CD4-positive, alpha-beta T cell treated with Interleukin-4 for 1 hour (primary cell): Measurements from ENCODE around the gene RAMP1.

ENCODE experiments used
- DNase-seq, 2 donors: peaks; one replicate each; pipeline ENCODE4 v3.0.0-alpha.2; 2020 to 2022

RAMP1 gene

GRCh38 chr2:237896507-237896892 is 37.1 kb downstream of the RAMP1 start:
- no peak for DNase-seq

GRCh38 chr2:237896956-237897355 is 37.5 kb downstream of the RAMP1 start:
- DNase-seq = no peak

GRCh38 chr2:237898057-237898414 is 38.6 kb downstream of the RAMP1 start:
- DNase-seq = no peak

GRCh38 chr2:237900891-237901831 is 41.7 kb downstream of the RAMP1 start:
- DNase-seq = peak; percentile 22 to 53

- peak; percentile 27 to 75 for DNase-seq
These were observed 42.8 kb downstream of the RAMP1 start for GRCh38 chr2:237901932-237902850.

GRCh38 chr2:237904831-237905599 is 45.6 kb downstream of the RAMP1 start:
- DNase-seq = peak; percentile 19 to 38

GRCh38 chr2:237907144-237907543 is 47.7 kb downstream of the RAMP1 start:
- no peak for DNase-seq

GRCh38 chr2:237909075-237909695 is 49.8 kb downstream of the RAMP1 start:
- no peak for DNase-seq

GRCh38 chr2:237909801-237910475 is 50.5 kb downstream of the RAMP1 start:
- DNase-seq = no peak

- no peak for DNase-seq
These were observed 51.3 kb downstream of the RAMP1 start for GRCh38 chr2:237910576-237911362.

GRCh38 chr2:237911363-237912017 is 52.1 kb downstream of the RAMP1 start:
- DNase-seq = no peak

GRCh38 chr2:237912271-237913192 is 53.1 kb downstream of the RAMP1 start:
- no peak for DNase-seq

- DNase-seq = no peak
These were observed 53.9 kb downstream of the RAMP1 start for GRCh38 chr2:237913193-237913917.

- DNase-seq = no peak
These were observed 56.2 kb downstream of the RAMP1 start for GRCh38 chr2:237915576-237915975.

- no peak for DNase-seq
These were observed 56.9 kb downstream of the RAMP1 start for GRCh38 chr2:237916296-237916695.

- DNase-seq = no peak
These were observed 58.4 kb downstream of the RAMP1 start for GRCh38 chr2:237917696-237918374.

- peak in 1 of 2 donors; percentile 20 for DNase-seq
These were observed 60.2 kb downstream of the RAMP1 start for GRCh38 chr2:237919593-237919992.

- no peak for DNase-seq
These were observed 61.2 kb downstream of the RAMP1 start for GRCh38 chr2:237920673-237921072.
